NCI-H510A treated with DMSO at 0.1 percent for 48 hours (cell line): ENCODE data around the gene VTA1.

Experiments
- DNase-seq: peaks from one replicate; lab custom pipeline; 2025; lab: John Stamatoyannopoulos, UW

Gene VTA1

GRCh38 chr6:142271476-142271875 lies 124.4 kb downstream of the VTA1 start:
- DNase-seq = no peak
